Skin of body (tissue), 2 donors: Measurements from ENCODE around the gene MBP. TPM values are rescaled to one million over a fixed set of nuclear protein-coding genes. Genes with fewer than 3 reads are reported as not detected.
"Not testable (repeated sequence)": the region's sequence is repeated elsewhere in the genome, so short reads cannot be mapped to it uniquely, and the experiment has no call there.

Experiments
- DNase-seq: peaks from one replicate; lab custom pipeline; 2025; lab: John Stamatoyannopoulos, UW
- total RNA-seq: library from RNA; depleted of rRNA; stranded (reverse); fragments of >200 nt; gene quantifications from one replicate; pipeline ENCODE4 v1.2.3, GENCODE V29; 2014

MBP gene
- total RNA-seq, 1 donor from 2014 or later = 25.1 TPM

- no peak for DNase-seq
Measured at GRCh38 chr18:76953583-76954233, 178.9 kb downstream of the MBP start.

DNA sequence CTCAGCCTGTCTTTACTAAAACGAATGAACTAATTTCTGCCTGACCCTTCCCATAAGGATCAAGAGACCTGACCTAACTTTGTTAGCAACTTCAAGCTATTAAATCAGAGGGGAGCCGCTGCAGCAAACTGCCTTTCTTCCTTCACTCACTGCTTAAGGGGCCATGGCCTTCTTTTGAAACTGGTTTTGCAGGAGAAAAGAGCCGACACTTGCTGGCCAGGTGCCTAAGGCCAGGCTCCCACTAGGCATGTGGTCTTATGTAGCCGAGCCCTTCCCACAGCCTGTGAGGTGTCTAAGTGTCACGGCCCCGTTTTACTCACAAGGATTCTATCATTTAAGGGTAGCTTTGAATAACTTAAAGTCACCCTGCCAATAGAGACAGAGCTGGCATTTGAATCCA is 179.4 kb downstream of the MBP start:
- DNase-seq = no peak

DNA sequence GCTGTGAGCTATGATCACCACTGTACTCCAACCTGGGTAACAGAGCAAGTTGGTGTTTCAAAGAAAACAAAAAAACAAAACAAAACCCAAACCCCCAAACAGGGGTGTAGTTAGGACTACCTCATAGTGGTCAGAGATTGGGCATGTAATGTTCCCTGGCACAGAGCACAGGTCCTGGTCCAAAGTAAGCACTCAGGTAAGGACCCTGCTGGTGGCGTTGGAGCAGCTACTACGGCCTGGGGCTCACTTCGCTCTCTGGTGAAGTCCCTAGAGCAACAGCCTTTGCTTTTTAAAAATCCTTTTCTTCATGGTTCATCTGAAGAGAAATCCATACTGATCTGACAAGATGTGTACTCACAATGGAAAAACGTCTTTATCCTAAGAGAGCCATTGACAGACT is 179.8 kb downstream of the MBP start:
- no peak for DNase-seq

GRCh38 chr18:76951456-76952247 is 180.9 kb downstream of the MBP start:
- DNase-seq = no peak

DNA sequence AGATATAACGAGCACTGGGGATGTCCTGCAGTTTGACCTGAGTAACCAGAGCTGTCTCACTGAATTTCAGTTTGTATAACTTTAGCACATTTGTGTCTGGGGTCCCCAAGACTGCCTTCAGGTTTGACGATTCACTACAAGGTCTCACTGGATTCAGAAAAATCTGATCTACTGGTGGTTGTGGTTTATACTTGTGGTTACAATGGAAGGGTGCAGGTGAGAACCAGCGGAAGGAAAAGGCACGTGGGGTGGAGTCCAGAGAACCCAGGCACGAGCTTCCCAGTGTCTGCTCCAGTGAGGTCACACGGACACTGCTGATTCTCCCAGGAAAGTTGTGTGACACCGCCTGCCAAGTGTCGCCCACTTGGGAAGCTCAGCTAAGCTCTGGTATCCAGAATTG is 184.2 kb downstream of the MBP start:
- no peak for DNase-seq

DNA sequence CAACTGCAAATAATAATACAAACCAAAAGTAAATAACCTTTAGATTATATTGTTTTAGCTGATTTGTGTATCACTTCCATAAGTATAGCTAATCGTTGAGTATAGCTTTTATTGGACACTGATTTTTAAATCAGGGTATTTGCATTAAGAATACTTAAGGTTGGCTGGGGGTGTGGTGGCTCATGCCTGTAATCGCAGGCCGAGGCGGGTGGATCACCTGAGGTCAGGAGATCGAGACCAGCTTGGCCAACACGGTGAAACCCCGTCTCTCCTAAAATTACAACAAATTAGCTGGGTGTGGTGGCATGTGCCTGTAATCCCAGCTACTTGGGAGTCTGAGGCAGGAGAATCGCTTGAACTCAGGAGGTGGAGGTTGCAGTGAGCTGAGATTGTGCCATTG is 188.2 kb downstream of the MBP start:
- DNase-seq = not testable (repeated sequence)

GRCh38 chr18:76943542-76944339 is 188.8 kb downstream of the MBP start:
- DNase-seq = no peak

DNA sequence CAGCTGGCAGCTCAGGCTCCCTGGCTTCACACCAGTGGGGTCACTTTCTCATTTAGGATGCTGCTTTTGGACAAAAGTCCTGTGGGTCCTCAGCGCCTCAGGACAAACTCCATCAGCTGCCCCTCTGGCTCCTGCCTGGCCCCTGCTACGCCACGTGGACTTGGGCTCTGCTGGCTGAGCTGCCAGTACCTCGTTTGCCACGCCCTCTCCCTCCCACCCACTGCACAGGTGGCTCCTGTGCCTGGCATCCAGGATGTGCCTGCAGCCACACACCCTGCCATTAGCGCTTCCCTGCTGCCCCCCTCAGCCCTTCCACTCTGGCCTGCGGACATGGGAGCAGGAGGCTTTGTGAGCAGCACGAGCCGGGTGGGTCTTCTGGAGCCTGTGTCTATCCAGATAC is 191.3 kb downstream of the MBP start:
- DNase-seq = no peak

- DNase-seq = no peak
Measured at GRCh38 chr18:76938619-76939018, 194.0 kb downstream of the MBP start.

- DNase-seq = no peak
Measured at GRCh38 chr18:76937597-76937996, 195.0 kb downstream of the MBP start.

GRCh38 chr18:76936877-76937276 is 195.7 kb downstream of the MBP start:
- DNase-seq = no peak

DNA sequence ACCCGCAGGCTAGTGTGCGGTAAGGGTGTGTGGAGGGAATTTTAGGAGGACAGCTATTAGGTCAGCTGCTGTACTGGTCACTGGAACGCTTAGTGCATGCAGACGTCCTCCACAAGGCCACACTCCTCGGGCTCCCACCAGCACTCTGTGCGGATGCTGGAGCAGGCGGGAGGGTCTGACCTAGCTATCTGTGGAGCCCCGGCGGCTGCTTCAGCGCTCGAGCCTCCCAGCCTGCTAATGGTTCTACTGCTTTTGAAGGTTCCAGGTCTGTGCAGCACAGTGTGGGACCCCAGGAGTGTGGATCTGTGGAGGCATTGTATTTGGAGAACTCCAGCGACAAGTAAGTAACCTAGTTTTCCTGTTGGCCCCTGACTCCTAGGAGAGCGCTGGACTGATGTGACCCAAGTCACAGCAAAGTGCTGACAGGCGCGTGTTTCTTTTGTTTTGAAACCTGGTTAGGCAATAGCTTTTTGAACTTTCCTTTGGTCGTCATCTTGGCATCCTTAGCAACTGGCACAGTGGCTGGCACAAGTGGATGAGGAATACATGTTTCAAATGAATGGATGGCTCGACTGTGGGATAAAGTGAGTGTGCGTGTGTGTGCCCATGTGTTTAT is 196.8 kb downstream of the MBP start:
- DNase-seq = no peak

DNA sequence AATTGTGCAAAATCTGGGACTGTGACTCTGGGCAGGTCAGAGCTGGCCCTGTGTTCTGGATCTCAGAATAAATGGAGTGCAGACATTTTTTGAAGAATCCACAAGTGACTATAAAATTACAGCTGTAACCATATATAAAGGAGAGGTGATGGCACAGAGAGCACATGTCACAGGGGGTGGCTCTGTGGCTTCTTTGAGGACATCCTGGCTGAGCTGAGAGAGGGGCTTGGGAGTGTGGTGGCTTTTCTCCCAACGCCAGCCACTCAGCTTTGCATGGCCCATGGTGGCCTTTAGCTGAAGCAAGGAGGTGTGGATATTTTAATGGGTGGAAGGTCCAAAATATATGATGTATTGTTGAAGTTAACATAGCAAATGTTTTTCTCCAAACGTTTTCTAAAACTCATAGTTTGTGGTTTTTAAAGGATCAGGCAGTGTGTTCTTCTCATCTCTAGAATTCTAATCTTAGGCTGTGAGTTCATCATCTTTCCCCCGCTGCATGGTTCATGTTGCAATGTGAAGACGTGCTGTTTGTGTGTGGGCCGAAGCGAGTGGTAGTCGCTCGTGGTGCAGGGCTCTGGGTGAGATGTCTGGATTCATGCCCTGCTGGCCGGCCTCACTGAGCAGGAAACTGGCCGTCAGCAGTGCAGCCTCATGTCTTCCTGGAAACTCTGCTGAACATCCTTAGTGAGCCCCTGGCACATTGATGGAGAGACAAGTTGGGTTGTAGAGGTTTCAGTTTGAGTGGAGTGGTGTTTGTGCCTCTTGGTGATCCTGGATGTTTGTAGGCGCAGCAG is 200.4 kb downstream of the MBP start:
- no peak for DNase-seq

DNA sequence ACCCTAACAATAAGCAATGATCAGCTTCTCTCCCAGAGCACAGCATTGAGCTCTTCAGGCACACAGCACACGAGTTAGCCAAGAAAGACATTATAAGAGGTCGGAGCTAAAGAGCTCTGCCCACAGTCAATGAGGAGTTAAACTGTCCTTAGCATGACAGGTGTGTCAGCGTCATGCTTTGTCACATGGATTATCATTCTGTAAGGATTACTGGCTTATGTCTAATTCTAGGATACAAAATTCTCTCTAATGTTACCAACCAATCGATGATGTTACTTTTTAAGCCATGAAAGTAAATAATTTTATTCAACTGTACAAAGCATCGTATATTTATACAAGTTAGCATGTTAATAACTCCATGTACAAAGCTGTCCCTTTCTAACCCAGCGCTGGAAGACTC is 201.4 kb downstream of the MBP start:
- DNase-seq = no peak

Other genes with a start within 250 kb of the MBP start
- gene GALR1, start 117.1 kb upstream of the MBP start, total RNA-seq = 2.1 TPM